H9 (cell line): Measurements from ENCODE around the gene AKT1S1. TPM values are rescaled to one million over a fixed set of nuclear protein-coding genes. Genes with fewer than 3 reads are reported as not detected.

Experiments used
- DNase-seq: peaks from one replicate; pipeline ENCODE4 v3.0.0-alpha.2; 2017
- H2AFZ ChIP-seq: one replicate; pipeline ENCODE4 v1.6.1; 2013; ENCODE audit warnings: mild to moderate bottlenecking, low read length, control low read depth, moderate library complexity
- H2AK5ac ChIP-seq: 2 replicates; pipeline ENCODE4 v1.6.1; 2013; ENCODE audit warnings: low read length, control low read depth, mixed read lengths; ENCODE audit not compliant: insufficient read length
- H2BK120ac ChIP-seq: one replicate; pipeline ENCODE4 v1.6.1; 2013; ENCODE audit warnings: low read depth, mild to moderate bottlenecking, low read length, control low read depth, inconsistent platforms; ENCODE audit not compliant: poor library complexity, severe bottlenecking
- H2BK12ac ChIP-seq: 2 replicates; pipeline ENCODE4 v1.6.1; 2013; ENCODE audit warnings: low read length, control low read depth, mixed read lengths, low read depth; ENCODE audit not compliant: insufficient read length
- H2BK15ac ChIP-seq: 2 replicates; pipeline ENCODE4 v1.6.1; 2013; ENCODE audit warnings: low read depth, low read length, control low read depth
- H2BK20ac ChIP-seq: one replicate; pipeline ENCODE4 v1.6.1; 2013; ENCODE audit warnings: low read depth, mild to moderate bottlenecking, low read length, control low read depth, inconsistent platforms; ENCODE audit not compliant: poor library complexity, severe bottlenecking
- H2BK5ac ChIP-seq: 2 replicates; pipeline ENCODE4 v1.6.1; 2013; ENCODE audit warnings: low read length, control low read depth, mixed read lengths; ENCODE audit not compliant: insufficient read length
- H3K14ac ChIP-seq: 2 replicates; pipeline ENCODE4 v1.6.1; 2013; ENCODE audit warnings: low read length, control low read depth; ENCODE audit not compliant: insufficient read depth
- H3K18ac ChIP-seq: 2 replicates; pipeline ENCODE4 v1.6.1; 2013; ENCODE audit warnings: low read depth, mild to moderate bottlenecking, mixed read lengths, low read length, control low read depth; ENCODE audit not compliant: insufficient read length
- H3K23ac ChIP-seq: 2 replicates; pipeline ENCODE4 v1.6.1; 2013; ENCODE audit warnings: low read length, control low read depth, mixed read lengths, low read depth; ENCODE audit not compliant: insufficient read length
- H3K23me2 ChIP-seq: 2 replicates; pipeline ENCODE4 v1.6.1; 2013; ENCODE audit warnings: low read depth, mild to moderate bottlenecking, mixed read lengths, low read length, control low read depth; ENCODE audit not compliant: insufficient read length, poor library complexity, severe bottlenecking
- H3K27ac ChIP-seq: 2 replicates; pipeline ENCODE4 v1.5.1; 2013; ENCODE audit warnings: low read length, control low read depth, mixed read lengths, low read depth; ENCODE audit not compliant: insufficient read length
- H3K27me3 ChIP-seq: 2 replicates; pipeline ENCODE4 v1.6.1; 2013; ENCODE audit warnings: low read length, control low read depth, inconsistent platforms; ENCODE audit not compliant: insufficient read depth
- H3K4ac ChIP-seq: 2 replicates; pipeline ENCODE4 v1.6.1; 2013; ENCODE audit warnings: low read depth, mild to moderate bottlenecking, control low read depth, inconsistent platforms, low read length, moderate library complexity
- H3K4me1 ChIP-seq: 2 replicates; pipeline ENCODE4 v1.6.1; 2013; ENCODE audit warnings: low read length, control low read depth, inconsistent platforms; ENCODE audit not compliant: insufficient read depth
- H3K4me2 ChIP-seq: 2 replicates; pipeline ENCODE4 v1.6.1; 2013; ENCODE audit warnings: low read length, control low read depth, mixed read lengths; ENCODE audit not compliant: insufficient read length, insufficient read depth
- H3K56ac ChIP-seq: 2 replicates; pipeline ENCODE4 v1.6.1; 2013; ENCODE audit warnings: low read depth, mild to moderate bottlenecking, mixed read lengths, low read length, control low read depth; ENCODE audit not compliant: insufficient read length
- H3K79me1 ChIP-seq: 2 replicates; pipeline ENCODE4 v1.6.1; 2013; ENCODE audit warnings: low read depth, mild to moderate bottlenecking, moderate library complexity, low read length, control low read depth, inconsistent platforms; ENCODE audit not compliant: insufficient read depth, poor library complexity, severe bottlenecking
- H3K79me2 ChIP-seq: 2 replicates; pipeline ENCODE4 v1.6.1; 2013; ENCODE audit warnings: low read length, control low read depth, inconsistent platforms; ENCODE audit not compliant: insufficient read depth
- H3K9ac ChIP-seq: 2 replicates; pipeline ENCODE4 v1.6.1; 2013; ENCODE audit warnings: low read length, control low read depth, mixed read lengths; ENCODE audit not compliant: insufficient read length; ENCODE audit errors: extremely low read depth
- H3K9me3 ChIP-seq: one replicate; pipeline ENCODE4 v1.6.1; 2013; ENCODE audit warnings: low read depth, low read length, inconsistent platforms; ENCODE audit not compliant: control insufficient read depth
- H3T11ph ChIP-seq: one replicate; pipeline ENCODE4 v1.6.1; 2013; ENCODE audit warnings: mild to moderate bottlenecking, low read length, control low read depth, inconsistent platforms
- H4K20me1 ChIP-seq: one replicate; pipeline ENCODE4 v1.6.1; 2013; ENCODE audit not compliant: control insufficient read depth, insufficient read length, insufficient read depth
- H4K5ac ChIP-seq: 2 replicates; pipeline ENCODE4 v1.6.1; 2013; ENCODE audit warnings: low read depth, mild to moderate bottlenecking, mixed read lengths, low read length, control low read depth; ENCODE audit not compliant: insufficient read length
- H4K8ac ChIP-seq: replicated peaks from 2 replicates; pipeline ENCODE4 v1.6.1; 2013; ENCODE audit warnings: low read length, control low read depth, mixed read lengths, low read depth; ENCODE audit not compliant: insufficient read length
- H4K91ac ChIP-seq: 2 replicates; pipeline ENCODE4 v1.6.1; 2013; ENCODE audit warnings: low read depth, mild to moderate bottlenecking, moderate library complexity, mixed read lengths, low read length, control low read depth; ENCODE audit not compliant: insufficient read length
- H3K27ac Mint-ChIP-seq, 3 experiments: 2 replicates in 2 of 3; 3 replicates in 1 of 3; pipeline ENCODE4 v1.8.0; 2020 to 2021; ENCODE audit warnings: mixed read lengths in 3 of 3, mild to moderate bottlenecking in 1 of 3, moderate library complexity in 1 of 3
- H3K27me3 Mint-ChIP-seq: 2 replicates; pipeline ENCODE4 v1.8.0; 2021; ENCODE audit warnings: low read depth, mild to moderate bottlenecking, moderate library complexity, mixed read lengths
- H3K36me3 Mint-ChIP-seq, 3 experiments: 2 replicates in 2 of 3; 3 replicates in 1 of 3; pipeline ENCODE4 v1.8.0; 2020 to 2021; ENCODE audit warnings: low read depth in 3 of 3, mixed read lengths in 3 of 3; ENCODE audit not compliant: insufficient read depth in 1 of 3
- H3K4me1 Mint-ChIP-seq, 2 experiments: 2 replicates each; pipeline ENCODE4 v1.8.0; 2020; ENCODE audit warnings: mixed read lengths in 2 of 2
- H3K4me3 Mint-ChIP-seq, 2 experiments: 2 replicates in 1 of 2; 3 replicates in 1 of 2; pipeline ENCODE4 v1.8.0; 2020 to 2021; ENCODE audit warnings: mild to moderate bottlenecking in 2 of 2, mixed read lengths in 2 of 2, moderate library complexity in 1 of 2
- H3K9me3 Mint-ChIP-seq, 2 experiments: 2 replicates in 1 of 2; 3 replicates in 1 of 2; pipeline ENCODE4 v1.8.0; 2020; ENCODE audit warnings: mild to moderate bottlenecking in 2 of 2, mixed read lengths in 2 of 2, moderate library complexity in 1 of 2
- CTCF ChIP-seq: fragments of 200-600 bp; sonication (generic); conservative IDR thresholded peaks from 3 replicates; pipeline ENCODE4 v1.8.0; 2021; ENCODE audit warnings: antibody characterized with exemption, mild to moderate bottlenecking
- WGBS: extraction: QIAGEN DNeasy Blood & Tissue Kit; methylation state at CpG from one replicate; pipeline ENCODE4 v1.1.7; 2013; ENCODE audit warnings: missing lambda C conversion rate, low lambda C conversion rate, mixed read lengths; ENCODE audit not compliant: insufficient read length; ENCODE audit errors: extremely low coverage; 5-methylcytosine and 5-hydroxymethylcytosine counted together
- total RNA-seq: library from RNA; stranded (reverse); gene quantifications from 2 replicates; pipeline ENCODE4 v1.2.1, GENCODE V29; 2021

The AKT1S1 gene
- total RNA-seq, 1 experiment from 2014 or later: 43.5 TPM

DNA sequence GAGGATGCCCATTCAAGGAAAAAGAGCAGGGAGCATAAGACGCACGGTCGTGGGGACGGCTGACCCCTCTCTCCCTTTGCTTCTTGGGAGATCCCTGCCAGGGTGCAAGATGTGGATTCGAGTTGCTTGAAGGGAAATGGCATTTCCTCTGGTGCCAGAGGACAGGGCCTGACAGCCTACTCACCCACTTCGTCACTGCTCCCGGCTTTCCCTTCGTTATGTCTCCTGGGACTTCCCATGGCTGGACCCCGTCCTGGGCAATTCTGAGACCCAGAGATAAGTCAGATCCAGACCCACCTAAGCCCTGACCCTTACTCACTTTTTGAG is 1.6 kb upstream of the AKT1S1 start:
- no peak overlapping the region for H2BK20ac ChIP-seq
- WGBS: no CpG with 5 or more reads among the region's 9 CpGs
- Mint-ChIP-seq H3K4me3 (no peak overlapping the region), H3K9me3 (no peaks in the 10 kb centered on the region), H3K36me3 (peaks cover 42 to 50% (median 49%) of the 10 kb centered on the region in 3 experiments), H3K27ac (peak overlapping the region in 2 of 3 experiments; percentile 81 to 99; a peak in 4 of 7 replicates), H3K27me3 (no peaks in the 10 kb centered on the region), H3K4me1 (peaks cover 18 to 28% of the 10 kb centered on the region in 2 experiments)
- H3K4me2 ChIP-seq: peak overlapping the region; percentile 78
- no peak overlapping the region for H3K4ac ChIP-seq
- no peak overlapping the region for H2AK5ac ChIP-seq
- H3K9me3 ChIP-seq: no peaks in the 10 kb centered on the region
- H2BK12ac ChIP-seq: no peak overlapping the region
- H4K8ac ChIP-seq: no peak overlapping the region
- TF ChIP-seq CTCF: no peak
- no peaks in the 10 kb centered on the region for H3K79me1 ChIP-seq
- H3K56ac ChIP-seq: no peak overlapping the region
- H3K4me1 ChIP-seq: no peaks in the 10 kb centered on the region
- H3T11ph ChIP-seq: no peak overlapping the region
- no peak overlapping the region for H2BK15ac ChIP-seq
- no peaks in the 10 kb centered on the region; the same call in 1 of the 2 replicates for H3K79me2 ChIP-seq
- no peak overlapping the region for H3K27ac ChIP-seq
- DNase-seq: no peak
- no peak overlapping the region for H3K18ac ChIP-seq
- no peak overlapping the region for H3K23ac ChIP-seq
- no peak overlapping the region; the same call in 1 of the 2 replicates for H3K14ac ChIP-seq
- peaks cover 11% of the 10 kb centered on the region for H3K23me2 ChIP-seq
- no peak overlapping the region for H4K91ac ChIP-seq
- H4K20me1 ChIP-seq: no peaks in the 10 kb centered on the region
- no peak overlapping the region for H4K5ac ChIP-seq
- H3K27me3 ChIP-seq: no peaks in the 10 kb centered on the region
- H2BK5ac ChIP-seq: no peak overlapping the region
- H2AFZ ChIP-seq: no peak overlapping the region
- H3K9ac ChIP-seq: peak overlapping the region; percentile 88
- no peak overlapping the region for H2BK120ac ChIP-seq
